IMR-90 (cell line): ENCODE results near the gene NPHS1.

Experiments
- CEBPB ChIP-seq: IDR thresholded peaks from 2 replicates; pipeline ENCODE4 v1.6.1; 2012; ENCODE audit warnings: low read depth, low read length, improper control_type of control experiment
- MAFK ChIP-seq: IDR thresholded peaks from 2 replicates; pipeline ENCODE4 v1.6.1; 2012; ENCODE audit warnings: low read depth, low read length, improper control_type of control experiment
- MAZ ChIP-seq: IDR thresholded peaks from 2 replicates; pipeline ENCODE4 v1.6.1; 2012; ENCODE audit warnings: low read depth, mild to moderate bottlenecking, low read length, improper control_type of control experiment, moderate library complexity, borderline replicate concordance
- NFE2L2 ChIP-seq: fragments of 150-350 bp; IDR thresholded peaks from 2 replicates; pipeline ENCODE4 v1.6.1; 2016; ENCODE audit warnings: low read depth, mild to moderate bottlenecking, low read length
- POLR2A ChIP-seq: IDR thresholded peaks from 2 replicates; pipeline ENCODE4 v1.6.1; 2012; ENCODE audit warnings: mild to moderate bottlenecking, low read depth, low read length
- SMC3 ChIP-seq: fragments of 150-350 bp; IDR thresholded peaks from 2 replicates; pipeline ENCODE4 v1.6.1; 2016; ENCODE audit warnings: low read depth, mild to moderate bottlenecking, antibody characterized with exemption, low read length, moderate library complexity
- TF ChIP-seq, protein P1 (sequence below): conservative IDR thresholded peaks from 2 replicates; pipeline ENCODE4 v1.5.1; 2012; ENCODE audit warnings: mild to moderate bottlenecking, low read depth, low read length, improper control_type of control experiment
- TF ChIP-seq, protein P2 (sequence below): fragments of 150-350 bp; IDR thresholded peaks from 2 replicates; pipeline ENCODE4 v1.6.1; 2016; ENCODE audit warnings: low read depth, mild to moderate bottlenecking, low read length, moderate library complexity, borderline replicate concordance

DNA sequence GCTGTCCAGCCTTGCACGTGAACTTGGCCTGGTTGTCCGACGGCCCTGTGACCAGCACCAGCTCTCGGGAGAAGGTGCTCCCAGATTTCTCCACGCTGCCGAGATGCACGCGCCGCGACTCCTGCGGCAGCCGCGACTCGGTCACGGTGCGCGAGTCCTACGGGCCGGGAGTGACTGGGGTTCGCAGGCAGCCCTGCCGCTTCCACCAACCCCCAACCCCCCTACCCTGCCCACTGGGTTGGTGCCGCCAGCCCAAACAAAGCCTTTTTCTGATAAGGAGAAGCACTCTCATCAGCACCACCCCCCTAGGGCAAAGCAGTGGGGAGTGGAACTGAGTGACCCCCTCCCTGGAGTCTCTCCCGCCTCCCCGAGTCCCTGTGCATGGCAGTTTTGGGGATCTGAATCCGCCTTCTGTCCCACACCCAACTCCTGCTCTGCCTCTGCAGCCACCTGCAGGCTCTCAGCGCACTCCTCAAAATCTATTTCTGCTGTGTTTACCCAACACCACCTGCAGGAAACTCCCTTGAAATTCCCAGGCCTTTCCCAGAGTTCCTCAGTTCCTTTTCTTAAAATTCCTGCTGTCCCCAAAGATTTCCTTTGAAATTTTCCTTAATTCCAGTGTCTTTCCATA is 6.2 kb downstream of the NPHS1 start:
- no peak for TF ChIP-seq CEBPB
- TF ChIP-seq MAFK: no peak
- TF ChIP-seq, protein P1, sequence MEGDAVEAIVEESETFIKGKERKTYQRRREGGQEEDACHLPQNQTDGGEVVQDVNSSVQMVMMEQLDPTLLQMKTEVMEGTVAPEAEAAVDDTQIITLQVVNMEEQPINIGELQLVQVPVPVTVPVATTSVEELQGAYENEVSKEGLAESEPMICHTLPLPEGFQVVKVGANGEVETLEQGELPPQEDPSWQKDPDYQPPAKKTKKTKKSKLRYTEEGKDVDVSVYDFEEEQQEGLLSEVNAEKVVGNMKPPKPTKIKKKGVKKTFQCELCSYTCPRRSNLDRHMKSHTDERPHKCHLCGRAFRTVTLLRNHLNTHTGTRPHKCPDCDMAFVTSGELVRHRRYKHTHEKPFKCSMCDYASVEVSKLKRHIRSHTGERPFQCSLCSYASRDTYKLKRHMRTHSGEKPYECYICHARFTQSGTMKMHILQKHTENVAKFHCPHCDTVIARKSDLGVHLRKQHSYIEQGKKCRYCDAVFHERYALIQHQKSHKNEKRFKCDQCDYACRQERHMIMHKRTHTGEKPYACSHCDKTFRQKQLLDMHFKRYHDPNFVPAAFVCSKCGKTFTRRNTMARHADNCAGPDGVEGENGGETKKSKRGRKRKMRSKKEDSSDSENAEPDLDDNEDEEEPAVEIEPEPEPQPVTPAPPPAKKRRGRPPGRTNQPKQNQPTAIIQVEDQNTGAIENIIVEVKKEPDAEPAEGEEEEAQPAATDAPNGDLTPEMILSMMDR: no peak
- TF ChIP-seq POLR2A: no peak
- TF ChIP-seq SMC3: no peak
- no peak for TF ChIP-seq MAZ
- TF ChIP-seq NFE2L2: no peak
- TF ChIP-seq, protein P2, sequence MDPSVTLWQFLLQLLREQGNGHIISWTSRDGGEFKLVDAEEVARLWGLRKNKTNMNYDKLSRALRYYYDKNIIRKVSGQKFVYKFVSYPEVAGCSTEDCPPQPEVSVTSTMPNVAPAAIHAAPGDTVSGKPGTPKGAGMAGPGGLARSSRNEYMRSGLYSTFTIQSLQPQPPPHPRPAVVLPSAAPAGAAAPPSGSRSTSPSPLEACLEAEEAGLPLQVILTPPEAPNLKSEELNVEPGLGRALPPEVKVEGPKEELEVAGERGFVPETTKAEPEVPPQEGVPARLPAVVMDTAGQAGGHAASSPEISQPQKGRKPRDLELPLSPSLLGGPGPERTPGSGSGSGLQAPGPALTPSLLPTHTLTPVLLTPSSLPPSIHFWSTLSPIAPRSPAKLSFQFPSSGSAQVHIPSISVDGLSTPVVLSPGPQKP: no peak
